ENCODE results near the gene SNAP23.

The SNAP23 gene

DNA sequence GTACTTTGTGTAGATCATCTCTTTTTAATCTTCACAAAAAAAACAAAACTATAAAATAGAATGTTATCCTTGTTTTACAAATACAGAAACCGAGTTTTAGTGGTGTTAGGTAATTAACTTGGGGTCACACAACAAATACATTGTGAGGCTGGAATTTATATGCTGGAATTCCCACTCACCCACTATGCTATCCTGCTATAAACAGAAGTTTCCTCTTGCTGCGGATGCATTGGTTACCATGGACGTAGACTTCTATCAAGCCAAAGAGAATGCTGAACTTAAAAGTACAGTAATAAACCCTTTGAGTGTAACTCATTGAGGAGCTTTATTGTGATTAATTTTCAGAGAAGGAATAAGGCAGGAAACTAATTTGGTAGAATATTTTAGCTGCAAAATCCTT lies 9.2 kb downstream of the SNAP23 start:
- no peak overlapping the region for H3K4me3 ChIP-seq (ENCODE audit: low read depth, low read length)
- peak; percentile 8 for DNase-seq (ENCODE audit: low read depth)
- TF ChIP-seq, protein P1, sequence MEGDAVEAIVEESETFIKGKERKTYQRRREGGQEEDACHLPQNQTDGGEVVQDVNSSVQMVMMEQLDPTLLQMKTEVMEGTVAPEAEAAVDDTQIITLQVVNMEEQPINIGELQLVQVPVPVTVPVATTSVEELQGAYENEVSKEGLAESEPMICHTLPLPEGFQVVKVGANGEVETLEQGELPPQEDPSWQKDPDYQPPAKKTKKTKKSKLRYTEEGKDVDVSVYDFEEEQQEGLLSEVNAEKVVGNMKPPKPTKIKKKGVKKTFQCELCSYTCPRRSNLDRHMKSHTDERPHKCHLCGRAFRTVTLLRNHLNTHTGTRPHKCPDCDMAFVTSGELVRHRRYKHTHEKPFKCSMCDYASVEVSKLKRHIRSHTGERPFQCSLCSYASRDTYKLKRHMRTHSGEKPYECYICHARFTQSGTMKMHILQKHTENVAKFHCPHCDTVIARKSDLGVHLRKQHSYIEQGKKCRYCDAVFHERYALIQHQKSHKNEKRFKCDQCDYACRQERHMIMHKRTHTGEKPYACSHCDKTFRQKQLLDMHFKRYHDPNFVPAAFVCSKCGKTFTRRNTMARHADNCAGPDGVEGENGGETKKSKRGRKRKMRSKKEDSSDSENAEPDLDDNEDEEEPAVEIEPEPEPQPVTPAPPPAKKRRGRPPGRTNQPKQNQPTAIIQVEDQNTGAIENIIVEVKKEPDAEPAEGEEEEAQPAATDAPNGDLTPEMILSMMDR (conservative IDR thresholded peaks at IDR 0.05; ENCODE audit: low read depth, low read length) = no peak

DNA sequence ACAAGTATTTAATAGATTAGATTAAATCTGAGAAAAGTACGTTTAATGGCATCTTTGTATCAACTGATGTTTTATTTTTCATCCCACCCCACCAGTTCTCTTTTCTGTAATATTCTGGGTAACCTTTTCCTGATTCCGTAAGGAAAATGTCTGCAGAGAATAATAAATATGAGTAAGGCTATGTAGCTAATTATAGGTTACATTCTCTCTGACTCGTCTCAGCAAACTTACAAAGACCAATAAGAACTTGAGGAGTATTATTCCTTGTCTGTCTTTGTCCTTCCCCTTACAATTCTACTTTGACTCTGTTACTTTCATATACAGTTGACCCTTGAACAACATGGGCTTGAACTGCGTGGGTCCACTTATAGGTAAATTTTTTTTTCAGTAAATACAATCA lies 12.1 kb downstream of the SNAP23 start:
- H3K4me3 ChIP-seq (ENCODE audit: low read depth, low read length) = no peak overlapping the region
- TF ChIP-seq, protein P1 (conservative IDR thresholded peaks at IDR 0.05; ENCODE audit: low read depth, low read length) = no peak
- no peak for DNase-seq (ENCODE audit: low read depth)

DNA sequence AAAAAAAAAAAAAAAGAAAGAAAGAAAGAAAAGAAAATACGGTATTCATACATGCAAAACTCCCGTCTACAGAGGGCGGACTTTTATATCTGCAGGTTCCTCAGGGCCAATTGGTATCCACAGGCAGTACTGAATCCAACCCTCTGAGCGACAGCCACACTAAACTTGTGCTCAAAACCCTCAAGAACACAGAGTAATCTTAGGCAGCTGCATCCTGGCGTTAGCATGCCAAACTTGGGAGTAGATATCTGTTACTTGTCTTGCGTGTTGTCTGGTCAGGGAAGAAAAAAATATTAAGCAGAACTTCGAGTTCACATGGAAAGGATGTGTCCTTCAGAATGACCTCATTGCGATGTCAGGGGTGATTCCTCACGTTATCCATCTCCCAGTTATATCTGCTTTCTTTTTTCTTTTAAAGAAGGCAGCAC lies 12.8 kb downstream of the SNAP23 start:
- DNase-seq (ENCODE audit: low read depth) = peak; percentile 52
- TF ChIP-seq, protein P1 (conservative IDR thresholded peaks at IDR 0.05; ENCODE audit: low read depth, low read length) = no peak
- no peak overlapping the region for H3K4me3 ChIP-seq (ENCODE audit: low read depth, low read length)

DNA sequence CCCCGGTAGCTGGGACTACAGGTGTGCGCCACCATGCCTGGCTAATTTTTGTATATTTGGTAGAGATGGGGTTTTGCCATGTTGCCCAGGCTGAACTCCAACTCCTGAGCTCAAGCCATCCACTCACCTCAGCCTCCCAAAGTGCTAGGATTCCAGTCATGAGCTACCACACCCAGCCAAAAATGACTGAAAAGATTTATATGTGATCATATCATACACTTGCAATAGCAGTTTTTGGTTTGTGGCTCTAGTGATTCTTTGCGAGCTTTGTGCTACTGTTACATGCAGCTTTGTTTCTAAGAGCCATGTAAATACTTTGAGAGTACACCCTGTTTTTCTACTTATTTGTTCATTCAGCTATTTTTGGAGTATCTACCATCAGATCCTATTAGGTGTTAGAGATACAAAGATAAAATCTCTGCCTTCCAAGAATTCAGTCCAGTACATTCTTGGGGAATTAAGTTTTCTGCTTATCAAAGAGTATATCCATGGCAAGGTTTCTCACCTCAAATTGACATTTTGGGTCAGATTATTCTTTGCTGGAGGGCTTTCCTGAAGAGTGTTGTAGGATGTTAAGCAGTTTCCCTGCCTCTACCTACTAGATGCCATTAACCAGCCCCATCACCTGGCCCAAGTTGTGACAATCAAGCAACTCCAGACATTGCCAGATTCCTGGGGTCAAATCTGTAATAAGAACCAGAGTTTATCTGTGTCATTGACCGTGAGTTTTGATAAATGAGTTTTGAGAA lies 15.0 kb downstream of the SNAP23 start:
- DNase-seq (ENCODE audit: low read depth) = peak; percentile 14
- TF ChIP-seq, protein P1 (conservative IDR thresholded peaks at IDR 0.05; ENCODE audit: low read depth, low read length) = no peak
- no peak overlapping the region for H3K4me3 ChIP-seq (ENCODE audit: low read depth, low read length)

DNA sequence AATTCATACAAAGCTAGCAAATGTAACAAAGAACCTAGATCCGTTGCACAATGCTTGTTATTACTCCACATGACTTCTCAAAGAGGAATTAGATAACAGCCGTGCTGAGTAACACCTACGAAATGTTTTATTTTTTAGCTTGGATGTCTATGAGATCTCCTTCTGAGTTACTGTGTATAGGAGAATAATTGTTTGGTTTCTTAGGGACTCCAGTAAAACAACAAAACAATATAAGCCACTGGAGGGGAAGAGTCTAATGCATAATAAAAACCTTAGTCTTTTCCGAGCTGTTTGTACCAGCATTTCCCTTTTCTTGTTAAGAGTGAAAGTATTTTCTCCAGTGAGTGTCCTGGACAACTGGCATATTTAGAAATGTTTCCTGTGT lies 15.6 kb downstream of the SNAP23 start:
- H3K4me3 ChIP-seq (ENCODE audit: low read depth, low read length) = peak overlapping the region; percentile 30
- TF ChIP-seq, protein P1 (conservative IDR thresholded peaks at IDR 0.05; ENCODE audit: low read depth, low read length) = no peak
- DNase-seq (ENCODE audit: low read depth) = peak; percentile 83

DNA sequence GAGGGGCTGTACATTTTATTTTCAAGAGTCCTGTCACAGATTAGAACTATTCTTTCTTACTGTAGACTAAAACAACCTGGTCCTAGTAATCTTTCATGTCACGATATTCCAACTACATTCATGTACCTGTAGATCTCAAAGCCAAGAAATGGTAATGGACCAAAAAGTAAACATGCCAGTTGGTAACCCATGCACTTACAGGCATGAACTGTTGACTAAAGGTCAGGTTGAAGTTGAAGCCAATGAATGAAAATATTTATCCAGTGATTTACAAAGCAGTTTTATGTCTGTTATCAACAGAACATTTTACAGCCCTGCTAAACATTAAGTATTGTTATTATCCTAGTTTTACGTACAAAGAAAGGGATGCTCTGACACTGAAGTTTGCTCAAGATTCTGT lies 27.9 kb downstream of the SNAP23 start:
- no peak for DNase-seq (ENCODE audit: low read depth)
- TF ChIP-seq, protein P1 (conservative IDR thresholded peaks at IDR 0.05; ENCODE audit: low read depth, low read length) = no peak
- no peak overlapping the region for H3K4me3 ChIP-seq (ENCODE audit: low read depth, low read length)

DNA sequence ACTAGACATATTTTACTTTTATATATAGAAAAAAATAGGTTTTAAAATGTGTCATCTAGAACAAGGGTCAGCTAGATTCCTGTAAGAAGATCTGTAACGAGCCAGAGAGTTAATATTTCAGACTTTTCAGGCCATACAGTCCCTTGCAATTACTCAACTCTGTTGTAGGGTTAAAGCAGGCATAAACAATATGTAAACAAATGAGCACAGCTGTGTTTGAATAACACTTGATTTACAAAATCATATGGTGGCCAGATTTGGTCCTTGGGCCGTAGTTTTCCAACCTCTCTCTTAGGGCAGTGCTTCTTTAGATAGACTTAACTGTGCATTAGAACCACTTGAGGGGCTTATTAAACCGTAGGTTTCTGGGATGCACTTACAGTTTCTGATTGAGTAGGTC lies 33.5 kb downstream of the SNAP23 start:
- DNase-seq (ENCODE audit: low read depth) = no peak
- TF ChIP-seq, protein P1 (conservative IDR thresholded peaks at IDR 0.05; ENCODE audit: low read depth, low read length) = no peak
- H3K4me3 ChIP-seq (ENCODE audit: low read depth, low read length) = no peak overlapping the region
